Measurements from ENCODE around the gene CD93. TPM values are rescaled to one million over a fixed set of nuclear protein-coding genes. Genes with fewer than 3 reads are reported as not detected.

Gene CD93
- total RNA-seq, 2 donors from 2014 or later: 13.7 to 16.8 TPM

DNA sequence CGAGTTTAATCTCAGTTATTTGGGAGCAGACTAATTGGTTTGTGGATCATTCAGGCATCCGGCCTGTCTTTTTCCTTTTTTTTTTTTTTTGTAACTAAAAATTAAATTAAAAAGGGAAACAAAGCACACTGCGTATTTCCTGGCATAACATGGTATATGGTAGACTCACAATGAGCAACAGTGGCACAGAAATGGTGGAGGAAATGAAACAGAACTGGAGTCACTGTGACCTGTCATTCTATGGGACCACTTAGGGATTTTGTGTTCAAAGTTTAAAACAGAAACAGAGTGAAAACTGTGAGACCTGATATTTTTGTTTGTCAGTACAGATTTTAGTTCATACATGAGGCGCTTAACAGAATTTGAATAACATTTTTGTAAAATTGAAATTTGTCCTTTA is 4.8 kb upstream of the CD93 start:
- Mint-ChIP-seq H3K27ac (no peak overlapping the region), H3K4me1 (ENCODE audit: low read depth in 2 of 2) (peaks cover 25 to 29% of the 10 kb centered on the region in 2 donors), H3K36me3 (no peaks in the 10 kb centered on the region)

DNA sequence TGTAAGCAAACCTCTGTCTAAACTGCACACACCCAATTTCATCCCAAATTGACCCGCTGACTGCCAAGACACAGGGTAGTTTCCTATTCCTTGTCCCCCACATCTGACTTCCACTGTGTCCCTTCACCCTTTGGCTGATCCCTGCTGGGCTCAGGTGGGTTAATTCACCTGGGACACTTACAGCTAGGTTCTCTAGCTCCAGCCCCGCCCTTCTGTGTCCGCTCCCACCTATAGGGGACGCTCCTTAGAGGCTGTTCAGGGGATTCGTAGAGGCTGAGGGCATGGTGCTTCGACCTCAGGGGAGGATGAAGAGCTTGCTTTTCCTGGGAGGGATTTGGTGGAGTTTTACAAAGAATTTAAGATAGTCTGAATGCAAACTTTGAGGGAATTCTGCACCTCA is 4.0 kb upstream of the CD93 start:
- Mint-ChIP-seq H3K4me1 (ENCODE audit: low read depth in 2 of 2) (peaks cover 27 to 28% of the 10 kb centered on the region in 2 donors), H3K9me3 (no peaks in the 10 kb centered on the region), H3K27ac (peak overlapping the region in 1 of 2 donors; percentile 34), H3K4me3 (no peak overlapping the region), H3K27me3 (peaks cover 5 to 7% of the 10 kb centered on the region in 2 donors), H3K36me3 (no peaks in the 10 kb centered on the region)
- no peak for DNase-seq (ENCODE audit: low spot score)
- no peak for ATAC-seq

More for the DNA sequence above, 4.8 kb upstream of the CD93 start:
- no peak for ATAC-seq
- no peak for DNase-seq (ENCODE audit: low spot score)
- H3K9me3 Mint-ChIP-seq: no peaks in the 10 kb centered on the region
- H3K4me3 Mint-ChIP-seq: no peak overlapping the region
- peaks cover 5 to 10% of the 10 kb centered on the region in 2 donors for H3K27me3 Mint-ChIP-seq

DNA sequence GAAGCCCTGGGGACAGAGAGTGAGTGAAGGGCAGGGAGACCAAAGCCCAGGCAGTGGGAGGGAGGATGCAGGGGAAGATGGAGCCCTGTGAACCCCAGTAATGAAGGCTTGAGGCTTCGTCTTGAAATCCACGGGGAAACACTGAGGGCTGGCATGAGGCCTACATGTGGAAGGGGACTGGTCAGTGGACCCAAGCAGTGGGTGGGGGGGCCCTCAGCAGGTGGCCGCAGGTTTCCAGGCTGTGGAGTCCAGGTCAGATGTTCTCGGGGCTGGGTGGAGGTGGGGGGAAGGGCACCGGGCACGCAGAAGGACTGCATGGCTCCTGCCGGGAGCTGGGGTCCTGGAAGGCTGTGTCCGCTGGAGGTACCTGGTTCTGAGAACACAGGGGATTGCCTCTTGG is 2.7 kb upstream of the CD93 start:
- peak overlapping the region; percentile 95 to 97 for H3K27ac Mint-ChIP-seq
- no peak overlapping the region for H3K4me3 Mint-ChIP-seq
- H3K4me1 Mint-ChIP-seq (ENCODE audit: low read depth in 2 of 2): peaks cover 27 to 31% of the 10 kb centered on the region in 2 donors
- H3K36me3 Mint-ChIP-seq: no peaks in the 10 kb centered on the region
- ATAC-seq (no peak), DNase-seq (ENCODE audit: low spot score) (no peak)
- no peaks in the 10 kb centered on the region for H3K9me3 Mint-ChIP-seq
- peaks cover 0 to 2% of the 10 kb centered on the region in 2 donors for H3K27me3 Mint-ChIP-seq

DNA sequence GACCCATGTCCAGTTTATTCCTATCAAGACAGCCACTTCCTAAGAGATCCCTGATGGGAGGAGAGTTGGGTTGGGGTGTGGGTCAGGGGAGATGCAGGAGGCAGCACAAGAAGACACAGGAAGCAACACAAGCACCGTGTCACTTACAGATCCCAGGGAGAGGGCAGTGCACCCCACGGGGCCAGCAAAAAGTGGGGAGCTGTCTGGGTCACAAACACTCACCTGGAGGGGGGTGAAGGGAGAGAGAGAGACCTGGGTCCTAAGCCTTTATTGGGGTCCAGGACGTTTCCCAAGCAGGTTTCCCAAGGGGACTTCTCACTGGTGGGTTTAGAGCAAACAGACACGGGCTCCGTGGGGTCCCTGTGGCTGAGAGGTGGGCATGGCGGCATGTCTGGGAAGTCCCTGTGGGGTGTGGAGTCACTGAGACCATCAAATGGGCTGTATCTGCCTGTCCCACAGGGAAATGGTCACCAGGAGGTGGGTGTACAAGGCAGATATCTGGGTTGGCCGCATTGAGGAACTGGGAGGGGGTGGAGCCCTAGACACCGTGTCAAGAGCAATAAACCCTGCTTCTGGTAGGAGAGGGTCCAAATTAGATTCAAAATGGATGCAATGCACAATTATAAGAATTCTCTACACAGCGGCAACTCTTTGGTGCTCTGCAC is 1.6 kb upstream of the CD93 start:
- Mint-ChIP-seq H3K36me3 (no peaks in the 10 kb centered on the region), H3K4me1 (ENCODE audit: low read depth in 2 of 2) (peaks cover 34 to 42% of the 10 kb centered on the region in 2 donors), H3K4me3 (peak overlapping the region; percentile 85), H3K9me3 (no peaks in the 10 kb centered on the region), H3K27me3 (peaks cover 0 to 2% of the 10 kb centered on the region in 2 donors), H3K27ac (peak overlapping the region; percentile 95 to 97)
- DNase-seq (ENCODE audit: low spot score): no peak
- ATAC-seq: no peak

DNA sequence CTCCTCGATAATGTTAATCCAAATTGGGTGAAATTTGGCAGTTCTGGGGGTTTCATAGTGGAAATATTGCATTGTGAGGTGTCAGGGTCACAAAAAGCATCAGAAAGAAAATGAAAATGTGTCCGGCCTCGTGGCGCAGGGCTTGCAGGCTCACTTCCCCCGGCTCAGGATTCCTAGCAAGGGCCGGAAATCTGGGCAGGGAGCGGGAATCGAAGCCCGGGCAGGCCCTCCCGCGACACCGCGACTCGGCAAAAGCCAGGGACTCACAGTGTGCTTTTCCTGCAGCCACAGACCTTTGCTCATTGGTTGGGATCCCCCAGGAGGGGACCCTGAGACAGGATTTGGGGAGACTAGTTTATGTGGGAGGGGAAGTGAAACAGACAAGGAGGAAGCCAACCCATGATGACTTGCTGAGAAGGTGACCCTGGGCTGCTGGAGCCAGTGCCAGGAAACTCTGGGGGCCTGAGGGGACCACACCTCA is 847 bp upstream of the CD93 start:
- peaks cover 0 to 2% of the 10 kb centered on the region in 2 donors for H3K27me3 Mint-ChIP-seq
- peak overlapping the region; percentile 95 to 97 for H3K27ac Mint-ChIP-seq
- H3K4me3 Mint-ChIP-seq: peak overlapping the region; percentile 85
- no peak for DNase-seq (ENCODE audit: low spot score)
- no peak for ATAC-seq
- H3K4me1 Mint-ChIP-seq (ENCODE audit: low read depth in 2 of 2): peaks cover 42 to 49% of the 10 kb centered on the region in 2 donors
- no peaks in the 10 kb centered on the region for H3K9me3 Mint-ChIP-seq
- no peaks in the 10 kb centered on the region for H3K36me3 Mint-ChIP-seq

DNA sequence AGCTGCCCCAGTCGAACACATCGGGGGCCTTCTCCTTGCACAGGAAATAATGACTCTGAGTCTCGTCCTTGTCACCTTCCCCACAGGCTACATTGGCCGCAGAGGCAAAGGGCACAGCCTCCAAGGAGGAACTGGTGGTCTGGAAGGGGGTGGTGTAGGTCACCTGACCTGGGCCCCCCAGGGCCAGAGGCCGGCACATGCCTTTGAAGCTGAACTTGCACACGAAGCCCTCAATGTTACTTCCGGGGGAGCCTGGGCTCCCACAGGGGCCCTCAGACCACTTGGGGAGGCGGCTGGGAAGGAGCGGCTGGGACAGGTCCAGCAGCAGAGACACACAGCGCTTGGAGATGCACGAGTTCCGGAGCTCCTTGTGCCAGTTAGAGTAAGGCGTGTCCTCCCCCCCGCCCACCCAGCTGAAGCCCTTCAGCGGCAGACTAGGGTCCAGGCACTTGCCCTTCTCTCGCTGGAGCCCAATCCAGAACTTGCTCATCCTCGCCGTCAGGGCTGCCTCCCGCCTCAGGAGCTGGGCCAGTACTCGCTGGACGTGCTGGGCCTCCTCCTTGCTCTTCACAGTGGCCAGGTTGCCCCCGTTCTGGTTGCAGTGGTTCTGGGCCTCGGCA is 578 bp downstream of the CD93 start:
- Mint-ChIP-seq H3K4me3 (peak overlapping the region; percentile 85), H3K36me3 (no peaks in the 10 kb centered on the region), H3K4me1 (ENCODE audit: low read depth in 2 of 2) (peaks cover 51 to 57% of the 10 kb centered on the region in 2 donors), H3K27ac (peak overlapping the region; percentile 95 to 97), H3K9me3 (no peaks in the 10 kb centered on the region), H3K27me3 (peaks cover 0 to 2% of the 10 kb centered on the region in 2 donors)
- no peak for DNase-seq (ENCODE audit: low spot score)
- peak; percentile 8 to 37 for ATAC-seq

DNA sequence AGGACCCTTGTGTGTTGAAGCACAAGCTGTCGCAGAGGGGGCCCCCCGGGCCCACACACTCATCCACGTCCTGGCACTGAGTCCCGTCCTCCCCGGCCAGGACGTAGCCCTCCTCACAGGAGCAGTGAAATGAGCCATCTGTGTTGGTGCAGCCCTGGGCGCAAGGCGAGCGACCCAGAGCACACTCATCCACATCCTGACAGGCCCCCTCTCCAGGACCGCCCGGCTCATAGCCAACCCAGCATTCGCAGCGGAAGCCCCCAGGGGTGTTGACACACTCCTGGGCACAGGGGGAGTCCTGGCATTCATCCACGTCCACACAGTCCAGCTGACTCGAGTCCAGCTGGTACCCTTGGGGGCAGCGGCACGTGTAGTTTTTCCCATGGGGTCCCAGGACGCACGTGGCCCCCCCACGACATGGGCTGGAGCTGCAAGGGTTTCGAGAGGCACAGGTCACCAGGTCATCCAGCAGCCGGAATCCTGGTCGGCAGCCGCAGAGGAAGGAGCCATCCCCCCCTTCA is 1.2 kb downstream of the CD93 start:
- peaks cover 52 to 57% of the 10 kb centered on the region in 2 donors for H3K4me1 Mint-ChIP-seq (ENCODE audit: low read depth in 2 of 2)
- H3K9me3 Mint-ChIP-seq: no peaks in the 10 kb centered on the region
- H3K4me3 Mint-ChIP-seq: peak overlapping the region; percentile 81

DNA sequence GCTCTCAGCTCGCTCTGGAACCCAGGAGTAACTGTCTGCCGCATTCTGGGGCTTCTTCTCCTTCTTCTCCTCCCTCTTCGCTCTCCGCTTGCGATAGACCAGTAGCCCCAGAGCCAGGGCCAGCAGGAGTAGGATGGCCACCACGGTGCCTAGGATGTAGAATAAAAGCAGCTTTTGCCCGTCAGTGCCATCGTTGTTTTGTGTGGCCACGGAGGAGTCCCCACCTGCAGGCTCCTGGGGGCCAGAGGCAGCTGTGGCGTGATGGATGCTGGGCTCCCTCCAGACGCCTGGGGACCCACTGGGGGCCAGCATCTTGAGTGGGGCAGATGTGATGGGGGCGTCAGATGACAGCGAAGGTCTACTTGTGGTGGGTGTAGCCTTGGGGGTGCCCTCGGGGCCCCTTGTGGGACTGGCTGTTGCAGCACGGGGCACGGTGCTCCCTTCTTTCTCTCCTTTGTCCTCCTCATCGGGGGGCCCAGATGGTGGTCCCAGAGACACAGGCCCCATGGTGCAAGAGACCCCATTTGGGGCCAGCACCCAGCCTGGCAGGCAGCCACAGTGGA is 1.8 kb downstream of the CD93 start:
- ATAC-seq (no peak), DNase-seq (ENCODE audit: low spot score) (no peak)
- peaks cover 0 to 2% of the 10 kb centered on the region in 2 donors for H3K27me3 Mint-ChIP-seq
- no peaks in the 10 kb centered on the region for H3K9me3 Mint-ChIP-seq
- peak overlapping the region; percentile 44 to 67 for H3K27ac Mint-ChIP-seq
- peaks cover 52 to 57% of the 10 kb centered on the region in 2 donors for H3K4me1 Mint-ChIP-seq (ENCODE audit: low read depth in 2 of 2)
- no peaks in the 10 kb centered on the region for H3K36me3 Mint-ChIP-seq
- peak overlapping the region; percentile 81 for H3K4me3 Mint-ChIP-seq

More for the DNA sequence above, 1.2 kb downstream of the CD93 start:
- Mint-ChIP-seq H3K27ac (peak overlapping the region; percentile 95 to 97), H3K27me3 (peaks cover 0 to 2% of the 10 kb centered on the region in 2 donors), H3K36me3 (no peaks in the 10 kb centered on the region)
- DNase-seq (ENCODE audit: low spot score) (no peak), ATAC-seq (no peak)

DNA sequence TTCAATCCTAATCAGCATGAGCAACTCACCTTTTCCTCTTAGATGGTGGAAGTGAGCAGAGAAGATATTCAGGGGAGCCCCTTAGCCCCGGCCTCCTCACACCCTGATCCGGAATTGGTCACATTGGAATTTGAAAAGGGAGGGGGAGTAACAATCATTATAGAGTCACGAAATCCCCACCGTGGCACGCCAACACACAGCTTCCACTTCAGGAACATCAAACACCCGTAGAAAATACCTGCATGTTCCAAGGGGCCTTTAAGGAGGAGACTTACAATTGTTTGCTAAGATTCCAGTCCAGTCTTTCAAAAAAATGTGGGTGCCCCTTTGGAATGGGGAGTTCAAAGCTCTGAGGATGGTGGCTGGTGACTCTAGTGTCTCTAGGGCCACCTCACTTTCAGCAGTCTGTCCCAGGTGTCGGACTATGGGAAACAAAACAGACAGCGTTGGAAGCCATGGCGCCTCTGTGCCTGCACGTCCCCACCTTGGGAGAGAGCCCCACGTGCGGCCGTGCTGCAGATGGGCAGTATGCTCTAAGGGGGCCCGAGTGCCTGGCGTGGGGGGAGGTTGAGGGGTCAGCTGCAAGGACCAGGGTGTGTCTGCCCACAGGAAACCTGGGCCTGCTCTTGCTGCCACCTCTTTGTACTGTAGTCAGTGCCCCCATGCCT is 2.4 kb downstream of the CD93 start:
- Mint-ChIP-seq H3K4me3 (peak overlapping the region; percentile 81), H3K27me3 (peaks cover 0 to 2% of the 10 kb centered on the region in 2 donors), H3K9me3 (no peaks in the 10 kb centered on the region), H3K36me3 (no peaks in the 10 kb centered on the region), H3K4me1 (ENCODE audit: low read depth in 2 of 2) (peaks cover 52 to 56% of the 10 kb centered on the region in 2 donors), H3K27ac (peak overlapping the region; percentile 81 to 83)
- ATAC-seq (no peak), DNase-seq (ENCODE audit: low spot score) (no peak)

DNA sequence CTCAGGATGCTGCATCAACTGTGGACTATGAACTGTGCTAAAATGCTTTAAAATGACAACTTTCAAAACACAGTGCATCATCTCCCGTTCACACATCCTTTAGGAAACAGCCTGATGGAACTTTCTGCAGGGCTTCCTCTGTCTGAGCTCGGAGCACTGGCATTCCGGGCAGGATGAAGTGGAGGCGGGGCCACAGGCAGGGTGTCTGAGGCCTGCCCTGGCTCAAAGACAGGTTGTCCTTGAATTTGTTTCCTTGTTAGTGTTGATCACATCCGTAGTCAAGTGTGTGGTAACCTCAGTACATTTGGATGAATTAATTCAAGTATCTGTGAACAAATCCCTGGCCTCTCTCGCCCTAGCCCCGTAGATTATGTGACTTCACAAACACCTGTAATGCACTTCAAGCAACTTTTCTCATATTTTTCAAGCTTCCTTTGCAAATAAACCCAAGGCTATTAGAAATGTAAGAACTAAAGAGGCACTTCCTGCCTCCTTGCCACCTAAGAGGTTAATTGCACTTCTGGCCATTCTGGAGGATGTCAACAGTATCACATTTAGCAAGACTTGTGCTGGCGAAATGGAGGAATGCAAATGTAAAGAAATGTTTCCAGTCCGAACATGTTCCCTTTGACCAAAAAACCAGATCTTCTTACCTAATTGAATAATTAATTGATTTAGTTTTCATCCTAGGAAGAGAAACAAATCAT is 3.1 kb downstream of the CD93 start:
- Mint-ChIP-seq H3K27ac (peak overlapping the region; percentile 81 to 83), H3K4me3 (peak overlapping the region; percentile 81), H3K9me3 (no peaks in the 10 kb centered on the region), H3K27me3 (no peaks in the 10 kb centered on the region), H3K36me3 (no peaks in the 10 kb centered on the region), H3K4me1 (ENCODE audit: low read depth in 2 of 2) (peaks cover 53 to 58% of the 10 kb centered on the region in 2 donors)
- no peak for DNase-seq (ENCODE audit: low spot score)
- ATAC-seq: no peak

DNA sequence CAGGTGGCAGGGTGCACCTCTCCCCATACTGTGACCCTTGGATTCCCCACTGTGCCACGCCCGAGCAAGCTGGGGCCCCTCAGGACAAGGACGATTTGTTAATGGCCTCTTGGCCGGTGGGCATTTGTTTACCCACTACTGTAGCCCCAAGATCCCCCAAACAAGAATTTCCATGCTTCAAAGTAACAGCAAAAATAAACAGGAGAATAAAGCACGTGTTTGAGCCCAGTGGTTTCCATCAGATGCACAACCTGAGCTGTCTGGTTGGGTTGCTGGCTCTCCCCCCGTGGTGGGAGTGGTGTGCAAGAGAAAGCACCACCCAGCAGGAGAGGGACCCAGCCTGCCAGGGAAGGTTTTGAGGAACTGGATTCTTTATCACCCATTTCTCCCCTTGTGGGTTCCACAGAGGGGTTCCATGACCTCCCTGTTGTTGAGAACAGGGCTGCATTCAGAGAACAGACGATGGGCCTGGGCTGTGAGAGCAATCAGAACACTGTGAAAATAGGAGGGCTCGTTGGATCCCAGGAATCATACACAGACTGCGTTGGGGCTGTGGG is 4.8 kb downstream of the CD93 start:
- H3K27me3 Mint-ChIP-seq: no peaks in the 10 kb centered on the region
- no peak overlapping the region for H3K4me3 Mint-ChIP-seq
- H3K4me1 Mint-ChIP-seq (ENCODE audit: low read depth in 2 of 2): peaks cover 42 to 44% of the 10 kb centered on the region in 2 donors
- no peaks in the 10 kb centered on the region for H3K9me3 Mint-ChIP-seq
- no peaks in the 10 kb centered on the region for H3K36me3 Mint-ChIP-seq
- DNase-seq (ENCODE audit: low spot score) (no peak), ATAC-seq (no peak)
- peak overlapping the region in 1 of 2 donors; percentile 83 for H3K27ac Mint-ChIP-seq

DNA sequence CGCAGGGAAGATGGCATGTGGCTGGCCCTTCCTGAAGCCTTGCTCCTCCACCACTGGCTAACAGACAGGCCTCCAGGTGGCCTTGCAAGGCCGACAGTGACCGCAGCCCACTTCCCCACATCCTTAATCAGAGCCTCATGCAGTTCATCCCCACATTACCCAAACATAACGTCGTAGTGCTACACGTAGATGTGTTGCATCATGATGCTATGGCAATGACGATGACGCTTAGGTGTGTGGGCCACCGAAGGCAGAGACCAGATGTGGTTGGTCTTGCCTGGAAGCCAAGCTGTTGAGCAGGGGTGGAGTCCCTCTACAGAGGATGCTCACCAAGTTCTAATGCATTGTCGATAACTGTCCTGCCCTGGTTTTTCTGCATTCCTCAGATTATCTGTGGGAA is 5.6 kb downstream of the CD93 start:
- H3K4me1 Mint-ChIP-seq (ENCODE audit: low read depth in 2 of 2): peaks cover 37 to 41% of the 10 kb centered on the region in 2 donors

DNA sequence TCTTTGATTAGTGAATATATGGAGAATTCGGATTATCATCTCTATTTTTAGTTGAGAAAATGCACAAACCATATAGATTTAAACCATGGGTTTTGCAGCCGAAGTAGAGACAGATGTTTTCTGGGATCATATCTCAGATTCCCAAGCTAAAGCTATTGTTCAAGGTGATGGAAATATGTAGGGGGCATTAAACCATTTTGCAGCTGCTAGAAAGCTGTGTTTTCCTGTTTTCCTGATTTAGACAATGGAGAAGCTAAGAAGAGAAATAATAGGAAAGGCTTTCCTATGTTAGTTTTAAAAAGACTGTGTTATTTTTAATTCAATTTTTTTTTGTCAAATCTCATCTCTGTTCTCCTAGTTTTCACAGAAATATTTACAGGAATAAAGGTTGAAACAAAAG is 6.2 kb downstream of the CD93 start:
- Mint-ChIP-seq H3K36me3 (no peaks in the 10 kb centered on the region), H3K9me3 (no peaks in the 10 kb centered on the region), H3K4me3 (no peak overlapping the region), H3K27ac (no peak overlapping the region), H3K27me3 (no peaks in the 10 kb centered on the region), H3K4me1 (ENCODE audit: low read depth in 2 of 2) (peaks cover 39 to 41% of the 10 kb centered on the region in 2 donors)
- ATAC-seq: no peak
- DNase-seq (ENCODE audit: low spot score): no peak

More for the DNA sequence above, 5.6 kb downstream of the CD93 start:
- Mint-ChIP-seq H3K9me3 (no peaks in the 10 kb centered on the region), H3K36me3 (no peaks in the 10 kb centered on the region), H3K27me3 (no peaks in the 10 kb centered on the region), H3K27ac (peak overlapping the region in 1 of 2 donors; percentile 83), H3K4me3 (no peak overlapping the region)
- ATAC-seq (no peak), DNase-seq (ENCODE audit: low spot score) (no peak)
